Stimulated activated CD4-positive, alpha-beta T cell treated with anti-CD3 and anti-CD28 coated beads, TNF-alpha, amount 100 ng/mL, for 4 hours (primary cell): Measurements from ENCODE around the gene OR51L1.
"Not testable (repeated sequence)": the region's sequence is repeated elsewhere in the genome, so short reads cannot be mapped to it uniquely, and the experiment has no call there.

Experiments used
- DNase-seq, 3 experiments: peaks; one replicate each; pipeline ENCODE4 v3.0.0-alpha.2; 2020; ENCODE audit warnings: low read depth in 3 of 3

Gene OR51L1, protein sequence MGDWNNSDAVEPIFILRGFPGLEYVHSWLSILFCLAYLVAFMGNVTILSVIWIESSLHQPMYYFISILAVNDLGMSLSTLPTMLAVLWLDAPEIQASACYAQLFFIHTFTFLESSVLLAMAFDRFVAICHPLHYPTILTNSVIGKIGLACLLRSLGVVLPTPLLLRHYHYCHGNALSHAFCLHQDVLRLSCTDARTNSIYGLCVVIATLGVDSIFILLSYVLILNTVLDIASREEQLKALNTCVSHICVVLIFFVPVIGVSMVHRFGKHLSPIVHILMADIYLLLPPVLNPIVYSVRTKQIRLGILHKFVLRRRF

GRCh38 chr11:4994551-4994950 is at the start of gene OR51L1:
TSS of gene OR51L1 (plus strand) at chr11:4994851. CDS start at chr11:4998983, 4,132 bp downstream.
- DNase-seq = no peak

GRCh38 chr11:4947505-4947904 is 47.1 kb upstream of the OR51L1 start, which contains the start of gene OR51A4:
TSS of gene OR51A4 (minus strand) at chr11:4947605. CDS start at chr11:4947100, 505 bp downstream.
- DNase-seq = no peak

DNA sequence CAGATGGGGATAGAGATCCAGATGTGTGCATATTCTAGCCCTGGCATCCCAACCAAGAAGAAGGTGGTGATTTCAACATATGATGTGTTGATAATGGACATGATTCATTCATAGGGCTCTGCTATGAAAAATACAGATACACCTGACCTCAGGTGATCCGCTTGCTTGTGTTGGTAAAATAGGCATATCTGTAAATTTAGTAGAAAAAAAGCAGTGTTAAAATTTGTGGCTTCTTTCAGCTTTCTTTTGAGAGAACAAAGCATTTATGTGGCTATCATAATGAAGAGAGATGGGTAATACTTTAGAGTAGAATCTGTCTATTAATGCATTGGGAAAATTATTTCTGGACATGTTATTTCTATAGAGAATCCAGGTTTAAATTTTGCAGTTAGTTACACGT is 39.0 kb upstream of the OR51L1 start, which contains the start of gene OR51A2:
Gene OR51A2, minus strand, starts transcription at position 101 of the 400 bp plus-strand sequence. Its CDS starts 0 bp downstream, at position 101.
- not testable (repeated sequence) for DNase-seq

- DNase-seq = no peak
Measured at GRCh38 chr11:4957396-4957795, 37.3 kb upstream of the OR51L1 start.

GRCh38 chr11:4960877-4961276 is 33.8 kb upstream of the OR51L1 start:
- DNase-seq = no peak

GRCh38 chr11:4962816-4963215 is 31.8 kb upstream of the OR51L1 start:
- DNase-seq = no peak

GRCh38 chr11:4975436-4975835 is 19.2 kb upstream of the OR51L1 start:
- no peak for DNase-seq

DNA sequence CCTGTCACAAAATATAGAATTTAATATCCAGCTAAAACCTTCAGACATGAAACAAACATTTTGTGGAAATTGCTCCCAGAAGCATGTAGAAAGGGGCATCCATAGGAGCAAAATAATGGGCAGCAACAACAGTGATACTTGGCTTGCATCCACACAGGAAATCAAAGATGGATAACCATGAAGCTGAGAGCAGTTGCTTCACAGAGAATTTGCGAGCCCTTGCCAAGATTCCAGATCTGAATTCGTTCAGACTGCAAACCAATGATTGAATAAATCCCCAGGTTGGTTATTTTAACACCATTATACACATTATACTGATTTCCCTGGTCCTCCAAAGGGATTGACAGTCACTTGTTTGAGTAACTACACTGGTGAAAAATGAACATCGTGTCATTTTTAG is 15.6 kb upstream of the OR51L1 start:
- no peak for DNase-seq

- no peak for DNase-seq
Measured at GRCh38 chr11:4982678-4983077, 12.0 kb upstream of the OR51L1 start.

GRCh38 chr11:4983841-4984240 is 10.8 kb upstream of the OR51L1 start:
- DNase-seq = no peak

DNA sequence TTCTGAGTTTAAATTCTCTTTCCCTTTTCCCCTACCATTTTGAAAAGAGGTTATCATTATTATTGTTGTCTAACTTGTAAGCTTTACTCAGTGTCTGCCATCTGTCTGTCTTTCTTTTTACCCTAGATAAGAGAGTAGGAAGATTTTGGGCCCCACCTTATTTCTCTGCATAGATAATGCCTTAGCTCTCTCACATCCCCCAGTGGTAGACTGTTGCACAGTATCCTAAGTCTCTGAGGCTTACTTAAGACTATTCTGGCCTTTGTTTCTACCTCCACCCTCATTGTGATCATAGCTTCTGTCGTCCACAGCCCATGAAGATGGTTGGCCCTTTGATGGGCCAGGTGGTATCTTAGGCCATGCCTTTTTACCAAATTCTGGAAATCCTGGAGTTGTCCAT is 3.6 kb upstream of the OR51L1 start:
- no peak for DNase-seq

- DNase-seq = no peak
Measured at GRCh38 chr11:5004424-5005274, 10.0 kb downstream of the OR51L1 start.

DNA sequence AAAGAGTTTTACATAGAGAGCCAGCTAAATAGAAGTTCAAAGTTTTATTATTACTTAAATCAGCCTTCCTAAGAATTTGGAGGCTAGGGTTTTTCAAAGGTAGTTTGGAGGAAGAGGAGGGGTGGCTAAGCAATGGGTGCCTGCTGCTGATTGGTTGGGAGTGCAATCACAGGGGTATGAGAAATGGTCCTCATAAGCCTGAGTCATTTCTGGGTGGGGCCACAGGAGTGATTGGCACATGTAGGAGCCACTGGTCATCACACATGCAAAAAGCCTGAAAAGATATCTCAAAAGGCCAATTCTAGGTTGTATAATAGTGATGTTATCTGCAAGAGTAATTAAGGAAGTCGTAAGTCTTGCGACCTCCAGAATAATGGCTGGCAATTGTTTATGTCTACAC is 12.9 kb downstream of the OR51L1 start:
- DNase-seq = no peak

GRCh38 chr11:5011254-5011653 is 16.6 kb downstream of the OR51L1 start:
- no peak for DNase-seq

DNA sequence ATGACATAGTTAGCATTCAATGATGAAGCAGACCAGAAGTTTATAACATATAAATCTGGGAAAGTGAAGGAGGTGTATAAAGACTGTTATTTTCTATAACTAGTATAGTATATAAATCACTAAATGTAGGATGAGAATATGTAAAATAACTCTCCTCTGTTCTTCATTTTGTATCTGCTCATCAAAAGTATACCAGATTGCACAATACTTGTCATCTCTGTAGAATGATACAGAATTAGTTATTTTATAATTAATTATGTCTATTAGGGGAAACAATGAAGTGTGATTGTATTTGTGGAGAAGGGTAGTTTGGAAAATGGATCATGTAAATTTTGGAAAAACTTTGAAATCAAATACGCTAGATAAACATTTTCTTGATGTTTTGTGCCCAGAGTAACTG is 18.4 kb downstream of the OR51L1 start:
- no peak for DNase-seq

DNA sequence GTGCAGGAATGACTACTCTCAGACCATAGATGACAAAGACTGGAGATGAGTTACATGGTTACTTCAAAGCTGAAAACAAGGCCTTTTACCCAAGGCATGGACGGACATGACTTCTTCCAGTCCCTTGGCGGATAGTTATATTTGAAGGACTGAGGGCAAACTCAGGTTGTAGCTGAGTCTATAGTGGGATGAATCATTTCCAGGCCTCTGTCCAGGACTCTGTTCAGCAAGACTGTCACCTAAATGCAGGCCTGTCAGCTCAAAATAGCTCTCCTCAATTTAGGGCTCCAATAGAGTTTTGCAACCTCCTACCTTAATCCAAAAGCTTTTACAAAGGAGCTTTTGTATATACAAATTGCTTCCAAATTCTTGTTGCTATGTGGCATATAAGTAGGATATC is 27.3 kb downstream of the OR51L1 start:
- no peak for DNase-seq

DNA sequence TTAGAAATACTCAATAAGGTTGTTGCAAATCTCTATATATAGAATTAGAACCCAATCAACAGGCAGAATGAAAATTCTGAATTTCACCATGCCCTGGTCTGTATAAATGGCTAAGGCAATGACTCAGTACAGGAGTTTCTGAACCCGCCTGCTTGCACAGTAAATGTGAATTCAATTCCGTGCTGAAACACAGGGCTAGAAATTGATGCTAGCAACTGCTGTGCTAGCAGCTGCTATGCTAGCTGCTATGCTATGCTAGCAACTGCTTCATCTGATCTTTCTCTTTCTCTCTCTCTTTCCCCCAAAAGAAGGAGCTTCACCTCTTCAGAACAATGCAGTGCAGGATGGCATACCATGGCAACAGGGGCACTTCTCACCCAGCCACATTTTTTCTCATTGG is 42.0 kb downstream of the OR51L1 start:
- DNase-seq = no peak

DNA sequence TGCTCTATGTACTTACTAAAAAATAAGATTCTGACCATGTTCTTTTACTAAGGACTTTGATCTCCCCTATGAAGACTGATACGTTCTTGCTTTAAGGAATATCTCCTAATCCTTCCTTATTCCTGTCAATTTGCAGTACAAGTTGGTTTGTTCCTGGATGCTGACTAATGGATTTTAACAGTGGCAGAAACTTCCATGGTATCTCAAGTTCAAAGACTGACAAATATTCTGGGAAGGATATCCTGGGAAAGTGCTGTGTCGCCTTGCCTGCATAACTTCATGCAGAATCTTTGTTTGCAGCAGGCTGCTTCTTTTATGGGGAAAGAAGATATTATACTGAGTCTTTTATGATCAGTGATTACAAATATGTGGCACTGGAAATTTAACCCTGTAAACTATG is 43.3 kb downstream of the OR51L1 start:
- DNase-seq = no peak

DNA sequence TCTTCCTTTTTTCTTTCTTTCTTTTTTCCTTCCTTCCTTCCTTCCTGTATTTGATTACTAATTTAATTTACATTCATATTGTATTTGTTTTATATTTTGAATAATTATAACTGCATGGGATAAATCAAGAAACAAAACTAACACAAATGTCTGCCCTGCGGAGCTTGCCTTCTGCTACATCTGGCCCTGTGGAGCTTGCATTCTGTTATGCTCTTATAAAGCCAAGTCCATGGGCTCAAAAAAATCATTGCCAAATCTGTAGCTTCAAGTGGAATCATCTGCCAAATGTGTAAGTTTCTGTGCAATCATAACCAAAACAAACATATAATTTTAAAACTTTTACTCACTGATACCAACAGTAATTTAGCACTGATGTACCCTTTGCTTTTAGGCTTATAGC is 43.7 kb downstream of the OR51L1 start:
- DNase-seq = no peak

GRCh38 chr11:5040876-5041275 is 46.2 kb downstream of the OR51L1 start:
- DNase-seq = no peak

DNA sequence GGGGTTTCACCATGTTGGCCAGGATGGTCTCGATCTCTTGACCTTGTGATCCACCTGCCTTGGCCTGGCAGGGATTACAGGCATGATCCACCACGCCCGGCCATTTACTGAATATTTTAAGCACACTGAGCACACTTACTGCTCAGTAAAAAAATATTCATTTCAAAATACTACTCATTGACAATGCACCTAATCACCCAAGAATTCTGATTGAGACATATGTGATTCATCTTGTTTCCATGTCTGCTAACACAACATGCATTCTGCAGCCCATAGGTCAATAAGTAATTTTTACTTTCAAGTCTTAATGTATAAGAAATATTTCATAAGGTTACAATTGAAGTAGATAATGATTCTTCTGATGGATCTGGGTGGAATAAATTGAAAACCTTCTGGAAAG is 47.4 kb downstream of the OR51L1 start:
- no peak for DNase-seq

DNA sequence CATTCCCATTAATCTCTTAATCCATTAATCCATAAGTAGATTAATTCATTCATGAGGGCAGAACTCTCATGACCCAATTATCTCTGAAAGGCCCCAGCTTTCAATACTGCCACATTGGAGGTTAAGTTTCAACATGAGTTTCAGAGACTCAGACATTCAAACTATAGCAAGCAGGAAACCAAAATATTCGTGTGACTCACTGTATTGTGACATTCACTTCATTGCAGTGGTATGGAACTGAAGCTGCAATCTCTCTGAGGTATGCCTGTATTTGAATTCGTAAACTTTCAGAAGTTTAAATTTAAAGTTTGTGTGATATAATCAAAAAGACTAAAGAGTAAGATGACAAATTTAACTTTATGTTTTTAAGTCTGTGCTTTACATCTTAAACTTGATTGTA is 48.7 kb downstream of the OR51L1 start:
- DNase-seq = no peak

DNA sequence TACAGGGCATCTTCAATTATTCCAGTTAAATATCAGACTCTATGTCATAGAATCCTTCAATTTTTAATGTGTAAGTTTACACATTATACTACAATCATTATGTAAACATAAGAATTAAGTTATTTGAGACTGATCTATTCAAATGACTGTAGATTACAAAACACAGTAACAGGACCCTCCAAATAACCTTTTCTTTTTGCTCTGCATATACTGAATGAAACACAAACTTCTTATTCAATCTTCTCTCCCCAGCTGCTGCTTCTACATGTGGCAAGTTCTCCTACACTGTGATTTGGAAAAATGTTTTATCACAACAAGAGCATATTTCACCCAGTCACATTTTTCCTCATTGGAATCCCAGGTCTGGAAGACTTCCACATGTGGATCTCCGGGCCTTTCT is 51.6 kb downstream of the OR51L1 start, which contains the start of gene OR52J3:
Gene OR52J3, plus strand, starts transcription at position 301 of the 400 bp plus-strand sequence. Its CDS starts 0 bp downstream, at position 301.
- DNase-seq = no peak
